ENCODE results near the gene L3MBTL1.

Gene L3MBTL1

DNA sequence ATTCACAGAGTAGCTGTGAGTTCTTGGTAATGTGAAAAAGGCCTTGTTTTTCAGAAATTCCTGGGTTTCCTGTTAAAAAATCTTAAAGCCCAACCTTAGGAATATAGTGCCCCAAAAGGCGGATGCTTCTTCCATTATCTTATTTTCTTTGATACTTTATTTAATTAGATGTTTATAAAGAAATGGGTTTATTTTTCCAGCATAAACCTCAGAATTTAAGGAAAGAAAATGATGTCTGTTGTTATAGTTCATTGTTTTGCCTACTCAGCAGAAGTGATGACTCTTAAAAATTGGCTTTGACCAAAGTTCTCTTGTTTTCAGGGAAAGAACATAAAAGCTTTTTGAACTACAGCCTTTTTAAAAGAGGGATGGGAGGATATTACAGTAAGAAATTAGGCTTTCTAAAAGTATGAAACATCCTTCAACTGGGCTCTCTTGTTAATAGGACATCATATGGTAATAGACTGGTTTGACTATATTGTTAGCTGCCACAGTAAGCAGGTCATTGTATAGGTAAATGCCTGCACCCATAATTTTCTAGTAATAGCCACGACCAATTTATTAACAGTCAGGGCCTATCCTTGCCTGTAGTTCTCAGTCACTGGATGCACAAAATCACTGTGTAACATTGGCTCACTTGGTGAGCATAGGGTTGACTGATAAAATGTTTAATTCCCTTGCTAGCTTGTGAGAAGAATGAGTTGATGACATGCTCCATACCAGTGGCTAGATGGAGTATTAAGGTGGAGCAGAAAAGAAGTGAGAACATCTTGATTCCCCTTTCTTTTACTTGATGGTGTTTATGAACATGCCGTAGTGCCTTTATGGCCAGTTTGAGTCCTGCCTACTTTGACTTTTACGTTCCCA lies 44.6 kb upstream of the L3MBTL1 start:
- H3K4me3 ChIP-seq (ENCODE audit: low read depth, low read length), result no peak overlapping the region
- TF ChIP-seq, protein P1, sequence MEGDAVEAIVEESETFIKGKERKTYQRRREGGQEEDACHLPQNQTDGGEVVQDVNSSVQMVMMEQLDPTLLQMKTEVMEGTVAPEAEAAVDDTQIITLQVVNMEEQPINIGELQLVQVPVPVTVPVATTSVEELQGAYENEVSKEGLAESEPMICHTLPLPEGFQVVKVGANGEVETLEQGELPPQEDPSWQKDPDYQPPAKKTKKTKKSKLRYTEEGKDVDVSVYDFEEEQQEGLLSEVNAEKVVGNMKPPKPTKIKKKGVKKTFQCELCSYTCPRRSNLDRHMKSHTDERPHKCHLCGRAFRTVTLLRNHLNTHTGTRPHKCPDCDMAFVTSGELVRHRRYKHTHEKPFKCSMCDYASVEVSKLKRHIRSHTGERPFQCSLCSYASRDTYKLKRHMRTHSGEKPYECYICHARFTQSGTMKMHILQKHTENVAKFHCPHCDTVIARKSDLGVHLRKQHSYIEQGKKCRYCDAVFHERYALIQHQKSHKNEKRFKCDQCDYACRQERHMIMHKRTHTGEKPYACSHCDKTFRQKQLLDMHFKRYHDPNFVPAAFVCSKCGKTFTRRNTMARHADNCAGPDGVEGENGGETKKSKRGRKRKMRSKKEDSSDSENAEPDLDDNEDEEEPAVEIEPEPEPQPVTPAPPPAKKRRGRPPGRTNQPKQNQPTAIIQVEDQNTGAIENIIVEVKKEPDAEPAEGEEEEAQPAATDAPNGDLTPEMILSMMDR (IDR thresholded peaks at IDR 0.05; ENCODE audit: low read depth, low read length), result no peak

DNA sequence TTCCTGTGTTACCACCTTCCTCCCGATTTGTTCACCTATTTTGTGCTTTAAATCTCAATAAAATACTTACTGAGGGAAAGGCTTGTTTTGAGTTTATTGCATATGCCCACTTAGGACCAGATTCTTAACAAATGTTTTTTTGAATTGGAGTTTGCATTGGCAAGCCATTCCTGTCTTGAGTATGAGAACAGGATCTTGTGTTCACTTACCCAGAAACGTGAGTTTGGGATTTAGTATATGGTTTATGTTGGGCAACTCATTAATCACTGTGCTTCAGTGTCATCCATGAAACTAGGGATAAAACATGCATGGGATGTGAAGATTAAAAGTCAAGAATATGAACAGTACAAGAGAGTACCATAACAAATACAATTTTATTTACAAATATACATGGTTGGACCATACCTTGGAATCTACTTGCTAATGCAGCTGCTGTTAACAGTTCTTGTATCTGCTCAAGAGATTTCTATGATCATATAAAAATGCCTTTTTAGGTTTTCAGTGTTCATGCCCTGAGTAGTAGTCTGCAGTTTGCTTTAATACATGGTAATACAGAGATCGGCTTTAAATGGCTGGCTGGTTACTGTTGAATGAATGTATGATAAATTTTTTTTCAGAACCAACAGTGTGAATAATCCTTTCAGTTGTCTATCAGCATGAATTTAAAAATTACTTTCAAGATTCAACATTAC lies 43.8 kb upstream of the L3MBTL1 start:
- TF ChIP-seq, protein P1 (IDR thresholded peaks at IDR 0.05; ENCODE audit: low read depth, low read length), result no peak
- H3K4me3 ChIP-seq (ENCODE audit: low read depth, low read length), result no peak overlapping the region

DNA sequence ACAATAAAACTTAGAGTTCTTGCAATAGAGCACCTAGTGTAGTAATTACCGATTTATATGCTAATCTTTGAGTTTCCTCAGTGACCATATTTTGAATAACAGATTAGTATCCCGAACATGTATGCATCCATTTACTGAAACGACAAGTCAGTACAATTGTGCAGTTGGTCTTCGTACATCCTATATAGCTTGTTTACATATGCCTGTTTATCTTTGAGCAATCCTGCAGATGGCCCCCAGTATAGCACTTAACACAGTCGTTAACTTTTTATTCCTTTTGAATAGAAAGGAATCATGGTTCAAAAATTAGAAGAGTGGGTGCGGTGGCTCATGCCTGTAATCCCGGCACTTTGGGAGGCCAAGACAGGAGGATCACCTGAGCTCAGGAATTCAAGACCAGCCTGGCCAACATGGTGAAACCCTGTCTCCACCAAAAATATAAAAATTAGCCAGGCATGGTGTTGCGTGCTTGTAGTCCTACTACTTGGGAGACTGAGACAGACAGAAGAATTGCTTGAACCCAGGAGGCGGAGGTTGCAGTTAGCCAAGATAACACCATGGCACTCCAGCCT lies 43.2 kb upstream of the L3MBTL1 start:
- H3K4me3 ChIP-seq (ENCODE audit: low read depth, low read length), result no peak overlapping the region
- TF ChIP-seq, protein P1 (IDR thresholded peaks at IDR 0.05; ENCODE audit: low read depth, low read length), result no peak

DNA sequence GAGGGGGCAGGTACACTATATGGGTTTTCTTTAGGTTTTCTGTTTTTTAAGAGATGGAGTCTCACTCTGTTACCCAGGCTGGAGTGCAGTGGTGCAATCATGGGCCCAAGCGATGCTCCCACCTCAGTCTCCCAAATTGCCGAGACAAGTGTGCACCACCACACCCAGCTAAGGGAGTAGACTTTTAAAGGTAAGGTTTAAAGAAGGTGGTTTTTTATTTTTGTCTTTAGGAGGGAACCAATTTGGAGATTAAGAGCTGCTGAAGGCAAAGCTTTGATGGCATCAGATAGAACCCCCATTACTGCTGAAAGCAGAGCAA lies 41.9 kb upstream of the L3MBTL1 start:
- TF ChIP-seq, protein P1 (IDR thresholded peaks at IDR 0.05; ENCODE audit: low read depth, low read length), result no peak

DNA sequence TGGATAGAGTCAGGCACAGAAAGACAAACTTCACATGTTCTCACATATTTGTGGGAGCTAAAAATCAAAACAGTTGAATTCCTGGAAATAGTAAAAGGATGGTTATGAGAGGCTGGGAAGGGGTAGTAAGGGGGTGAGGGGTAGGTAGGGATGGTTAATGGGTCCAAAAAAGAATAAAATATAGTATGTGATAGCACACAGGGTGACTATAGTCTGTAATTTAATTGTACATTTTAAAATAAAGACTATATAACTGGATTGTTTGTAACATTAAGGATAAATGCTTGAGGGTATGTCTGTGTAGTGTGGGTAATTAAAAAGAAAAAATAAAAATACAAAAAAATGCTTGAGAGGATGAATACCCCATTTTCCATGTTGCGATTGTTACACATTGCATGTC lies 39.9 kb upstream of the L3MBTL1 start:
- TF ChIP-seq, protein P1 (IDR thresholded peaks at IDR 0.05; ENCODE audit: low read depth, low read length), result no peak
- no peak overlapping the region for H3K4me3 ChIP-seq (ENCODE audit: low read depth, low read length)

More for the DNA sequence above, 41.9 kb upstream of the L3MBTL1 start:
- no peak overlapping the region for H3K4me3 ChIP-seq (ENCODE audit: low read depth, low read length)

DNA sequence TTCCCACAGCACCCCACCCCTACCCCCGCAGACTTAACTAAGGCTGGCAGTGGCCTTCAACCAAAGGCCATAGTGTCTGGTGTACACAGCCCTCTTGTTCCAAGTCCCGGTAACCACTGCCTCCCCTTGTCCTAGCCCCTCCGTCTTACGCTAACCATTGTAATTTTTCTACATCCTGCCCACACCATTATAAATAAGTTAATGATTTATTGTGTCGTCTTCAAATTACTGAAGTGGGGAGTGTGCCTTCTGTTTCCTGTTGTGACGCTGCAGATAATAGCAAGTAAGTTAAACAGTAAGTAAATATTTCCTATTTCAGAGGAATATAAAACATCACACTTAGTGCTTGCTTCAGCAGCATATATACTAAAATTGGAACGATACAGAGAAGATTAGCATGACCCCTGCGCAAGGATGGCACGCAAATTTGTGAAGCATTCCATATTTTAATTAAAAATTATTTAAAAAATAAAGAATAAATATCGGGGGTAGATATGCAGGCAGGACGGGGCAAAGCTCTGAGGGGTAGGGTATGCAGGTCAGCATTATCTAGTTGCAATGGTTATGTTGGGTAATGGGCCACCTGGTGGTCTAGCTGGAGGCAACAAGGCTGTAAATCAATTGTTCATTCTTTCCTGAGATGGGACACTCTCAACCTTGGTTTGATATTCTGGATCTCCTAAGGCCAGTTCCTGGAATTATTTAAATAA lies 34.7 kb upstream of the L3MBTL1 start:
- TF ChIP-seq, protein P1 (IDR thresholded peaks at IDR 0.05; ENCODE audit: low read depth, low read length), result no peak
- no peak overlapping the region for H3K4me3 ChIP-seq (ENCODE audit: low read depth, low read length)
